KMS-11 (cell line): ENCODE data around the gene MAN2B2.

Experiments
- H2AFZ ChIP-seq: fragments of 200-600 bp; sonication (generic); 2 replicates; pipeline ENCODE4 v1.6.1; 2016; ENCODE audit warnings: antibody characterized with exemption, mixed run types, low read depth
- H3K27ac ChIP-seq: fragments of 200-600 bp; sonication (generic); 2 replicates; pipeline ENCODE4 v1.6.1; 2016; ENCODE audit warnings: mild to moderate bottlenecking, mixed run types
- H3K27me3 ChIP-seq: fragments of 200-600 bp; sonication (generic); 2 replicates; pipeline ENCODE4 v1.6.1; 2017; ENCODE audit warnings: mild to moderate bottlenecking, low read depth, mixed run types, moderate library complexity; ENCODE audit not compliant: insufficient read depth
- H3K36me3 ChIP-seq: fragments of 200-600 bp; sonication (generic); 2 replicates; pipeline ENCODE4 v1.6.1; 2017; ENCODE audit warnings: mild to moderate bottlenecking, mixed run types; ENCODE audit not compliant: insufficient read depth
- H3K4me1 ChIP-seq: fragments of 200-600 bp; sonication (generic); 2 replicates; pipeline ENCODE4 v1.6.1; 2016; ENCODE audit warnings: mild to moderate bottlenecking, low read depth, mixed run types; ENCODE audit not compliant: poor library complexity, severe bottlenecking
- H3K4me2 ChIP-seq: fragments of 200-600 bp; sonication (generic); 2 replicates; pipeline ENCODE4 v1.7.0; 2016; ENCODE audit warnings: mild to moderate bottlenecking, mixed run types
- H3K4me3 ChIP-seq: fragments of 200-600 bp; sonication (generic); IDR thresholded peaks from 2 replicates; pipeline ENCODE4 v1.6.1; 2017; ENCODE audit warnings: low read depth, low read length, mixed read lengths; ENCODE audit not compliant: insufficient read depth
- H3K79me2 ChIP-seq: fragments of 200-600 bp; sonication (generic); 2 replicates; pipeline ENCODE4 v1.6.1; 2016; ENCODE audit warnings: low read depth, mixed run types; ENCODE audit not compliant: insufficient read depth
- H3K9ac ChIP-seq: fragments of 200-600 bp; sonication (generic); 2 replicates; pipeline ENCODE4 v1.6.1; 2016; ENCODE audit warnings: mild to moderate bottlenecking, mixed run types
- H4K20me1 ChIP-seq: fragments of 200-600 bp; sonication (generic); 2 replicates; pipeline ENCODE4 v1.6.1; 2016; ENCODE audit warnings: mild to moderate bottlenecking, mixed run types; ENCODE audit not compliant: insufficient read depth
- CTCF ChIP-seq: fragments of 200-600 bp; sonication (generic); conservative IDR thresholded peaks from 2 replicates; pipeline ENCODE4 v1.6.1; 2017; ENCODE audit warnings: low read depth, mild to moderate bottlenecking, antibody characterized with exemption, low read length, moderate library complexity, mixed read lengths

MAN2B2 gene

GRCh38 chr4:6657242-6658208, 82.5 kb downstream of the MAN2B2 start:
- Histone ChIP-seq H3K79me2 (no peaks in the 10 kb centered on the region), H3K9ac (no peak overlapping the region), H3K27ac (no peak overlapping the region), H3K4me1 (no peaks in the 10 kb centered on the region), H3K27me3 (no peaks in the 10 kb centered on the region), H2AFZ (no peak overlapping the region), H3K36me3 (no peaks in the 10 kb centered on the region), H3K4me3 (no peak overlapping the region), H3K4me2 (no peak overlapping the region), H4K20me1 (no peaks in the 10 kb centered on the region)
- no peak for TF ChIP-seq CTCF

GRCh38 chr4:6658209-6658595, 83.2 kb downstream of the MAN2B2 start:
- H4K20me1 ChIP-seq, result no peaks in the 10 kb centered on the region
- H3K36me3 ChIP-seq, result no peaks in the 10 kb centered on the region
- no peaks in the 10 kb centered on the region for H3K27me3 ChIP-seq
- H3K79me2 ChIP-seq, result no peaks in the 10 kb centered on the region
- no peak overlapping the region for H3K4me3 ChIP-seq
- H3K4me2 ChIP-seq, result no peak overlapping the region
- H3K9ac ChIP-seq, result no peak overlapping the region
- H3K27ac ChIP-seq, result no peak overlapping the region
- no peak overlapping the region for H2AFZ ChIP-seq
- H3K4me1 ChIP-seq, result no peaks in the 10 kb centered on the region
- TF ChIP-seq CTCF, result no peak

GRCh38 chr4:6658597-6659075, 83.6 kb downstream of the MAN2B2 start:
- Histone ChIP-seq H3K4me3 (no peak overlapping the region), H3K79me2 (no peaks in the 10 kb centered on the region), H3K36me3 (no peaks in the 10 kb centered on the region), H3K4me2 (no peak overlapping the region), H3K27me3 (no peaks in the 10 kb centered on the region), H4K20me1 (no peaks in the 10 kb centered on the region), H3K9ac (no peak overlapping the region), H3K4me1 (no peaks in the 10 kb centered on the region), H2AFZ (no peak overlapping the region), H3K27ac (no peak overlapping the region)
- no peak for TF ChIP-seq CTCF

- Histone ChIP-seq H2AFZ (no peak overlapping the region), H3K4me2 (no peak overlapping the region), H3K27me3 (no peaks in the 10 kb centered on the region), H3K4me1 (no peaks in the 10 kb centered on the region), H3K27ac (no peak overlapping the region), H3K9ac (no peak overlapping the region), H3K36me3 (no peaks in the 10 kb centered on the region), H4K20me1 (no peaks in the 10 kb centered on the region), H3K4me3 (no peak overlapping the region), H3K79me2 (no peaks in the 10 kb centered on the region)
- TF ChIP-seq CTCF, result no peak
These were observed 84.9 kb downstream of the MAN2B2 start for GRCh38 chr4:6659897-6660296.
